Measurements from ENCODE around the gene KCNJ6.
"Not testable (repeated sequence)": the region's sequence is repeated elsewhere in the genome, so short reads cannot be mapped to it uniquely, and the experiment has no call there.

Gene KCNJ6

GRCh38 chr21:37724201-37724600 lies 192.1 kb downstream of the KCNJ6 start:
- no peak for DNase-seq

- DNase-seq, result no peak
Measured at GRCh38 chr21:37717534-37717933, 198.7 kb downstream of the KCNJ6 start.

- not testable (repeated sequence) for DNase-seq
Measured at GRCh38 chr21:37712569-37712934, 203.7 kb downstream of the KCNJ6 start.

GRCh38 chr21:37711836-37712568 lies 204.3 kb downstream of the KCNJ6 start:
- DNase-seq, result peak; percentile 42

GRCh38 chr21:37711286-37711829 lies 204.9 kb downstream of the KCNJ6 start:
- peak; percentile 12 for DNase-seq

- peak; percentile 35 for DNase-seq
Measured at GRCh38 chr21:37710546-37711285, 205.5 kb downstream of the KCNJ6 start.

- DNase-seq, result no peak
Measured at GRCh38 chr21:37704751-37705150, 211.5 kb downstream of the KCNJ6 start.

- no peak for DNase-seq
Measured at GRCh38 chr21:37702241-37702640, 214.0 kb downstream of the KCNJ6 start.

GRCh38 chr21:37700641-37701202 lies 215.5 kb downstream of the KCNJ6 start:
- peak; percentile 42 for DNase-seq

GRCh38 chr21:37699024-37699775 lies 217.1 kb downstream of the KCNJ6 start:
- no peak for DNase-seq

- DNase-seq, result no peak
Measured at GRCh38 chr21:37696936-37697335, 219.3 kb downstream of the KCNJ6 start.

GRCh38 chr21:37695111-37695510 lies 221.1 kb downstream of the KCNJ6 start:
- no peak for DNase-seq

GRCh38 chr21:37688952-37689659 lies 227.2 kb downstream of the KCNJ6 start:
- no peak for DNase-seq

GRCh38 chr21:37686991-37687810 lies 229.1 kb downstream of the KCNJ6 start:
- no peak for DNase-seq

GRCh38 chr21:37684547-37684946 lies 231.7 kb downstream of the KCNJ6 start:
- no peak for DNase-seq

- DNase-seq, result no peak
Measured at GRCh38 chr21:37684115-37684493, 232.2 kb downstream of the KCNJ6 start.

- no peak for DNase-seq
Measured at GRCh38 chr21:37683396-37684114, 232.7 kb downstream of the KCNJ6 start.

- no peak for DNase-seq
Measured at GRCh38 chr21:37682966-37683365, 233.3 kb downstream of the KCNJ6 start.

- DNase-seq, result no peak
Measured at GRCh38 chr21:37677006-37677405, 239.3 kb downstream of the KCNJ6 start.

GRCh38 chr21:37675202-37675801 lies 241.0 kb downstream of the KCNJ6 start:
- peak; percentile 72 for DNase-seq

Measured in right kidney (tissue), 1 donor.